IMR-90 (cell line): ENCODE results near the gene CD320. TPM values are rescaled to one million over a fixed set of nuclear protein-coding genes. Genes with fewer than 3 reads are reported as not detected.

Experiments used
- ATAC-seq: fragments of 200-7000 bp; cut with Tn5 transposase; 2 replicates; pipeline ENCODE4 v1.9.1; 2020; ENCODE audit warnings: low read depth, mild to moderate bottlenecking, moderate library complexity
- BruUV-seq: library from RNA; stranded (reverse); fragments of 400-500 nt; replicated peaks from 2 replicates; lab custom pipeline; 2021; lab: Mats Ljungman, UMichigan
- CTCF ChIA-PET: fragments of 300-600 bp; formaldehyde crosslinking; extraction: SDS; loops from one replicate; lab custom pipeline; 2021; ENCODE audit warnings: antibody characterized with exemption; lab: Yijun Ruan, JAX
- POLR2A ChIA-PET: fragments of 300-600 bp; sonication (Branson Sonifier 250); formaldehyde crosslinking; loops from one replicate; lab custom pipeline; 2022; ENCODE audit warnings: antibody characterized with exemption; ENCODE audit not compliant: unreplicated experiment; lab: Charles Lee
- DNase-seq: peaks from one replicate; pipeline ENCODE4 v3.0.0; 2013
- H2AFZ ChIP-seq: replicated peaks from 2 replicates; pipeline ENCODE3; 2013; ENCODE audit warnings: low read length, mild to moderate bottlenecking; ENCODE audit not compliant: poor library complexity
- H2AK5ac ChIP-seq: 2 replicates; pipeline ENCODE4 v1.6.1; 2013; ENCODE audit warnings: low read depth, low read length, inconsistent platforms
- H2AK9ac ChIP-seq: replicated peaks from 2 replicates; pipeline ENCODE3; 2013; ENCODE audit warnings: mild to moderate bottlenecking, low read depth, low read length, moderate library complexity; ENCODE audit not compliant: poor library complexity
- H2BK120ac ChIP-seq: 2 replicates; pipeline ENCODE4 v1.6.1; 2013; ENCODE audit warnings: low read depth, low read length, inconsistent platforms
- H2BK15ac ChIP-seq: 3 replicates; pipeline ENCODE4 v1.6.1; 2013; ENCODE audit warnings: low read depth, low read length, inconsistent platforms
- H2BK20ac ChIP-seq: 2 replicates; pipeline ENCODE4 v1.6.1; 2013; ENCODE audit warnings: low read depth, mild to moderate bottlenecking, inconsistent platforms, low read length, moderate library complexity
- H2BK5ac ChIP-seq: 2 replicates; pipeline ENCODE4 v1.6.1; 2013; ENCODE audit warnings: mild to moderate bottlenecking, low read depth, low read length, inconsistent platforms; ENCODE audit not compliant: poor library complexity, severe bottlenecking
- H3K14ac ChIP-seq: replicated peaks from 2 replicates; pipeline ENCODE4 v1.6.1; 2013; ENCODE audit warnings: low read depth, low read length, inconsistent platforms
- H3K18ac ChIP-seq: 2 replicates; pipeline ENCODE4 v1.6.1; 2013; ENCODE audit warnings: low read depth, low read length, control low read depth
- H3K23ac ChIP-seq: 2 replicates; pipeline ENCODE4 v1.6.1; 2013; ENCODE audit warnings: low read depth, low read length, inconsistent platforms
- H3K27ac ChIP-seq: 2 replicates; pipeline ENCODE4 v1.5.1; 2013; ENCODE audit warnings: mild to moderate bottlenecking, control low read depth, low read length; ENCODE audit not compliant: insufficient read depth
- H3K27me3 ChIP-seq: 2 replicates; pipeline ENCODE4 v1.6.1; 2013; ENCODE audit warnings: low read length; ENCODE audit not compliant: control insufficient read depth, insufficient read depth
- H3K36me3 ChIP-seq: 2 replicates; pipeline ENCODE4 v1.6.1; 2013; ENCODE audit warnings: low read length, mixed read lengths; ENCODE audit not compliant: control insufficient read depth, insufficient read depth
- H3K4ac ChIP-seq: 2 replicates; pipeline ENCODE4 v1.6.1; 2013; ENCODE audit warnings: low read depth, low read length, inconsistent platforms
- H3K4me1 ChIP-seq: 2 replicates; pipeline ENCODE4 v1.6.1; 2013; ENCODE audit warnings: low read length, mixed read lengths; ENCODE audit not compliant: control insufficient read depth, insufficient read depth
- H3K4me2 ChIP-seq: 2 replicates; pipeline ENCODE4 v1.6.1; 2013; ENCODE audit warnings: low read depth, mild to moderate bottlenecking, control low read depth, low read length, moderate library complexity
- H3K4me3 ChIP-seq: 2 replicates; pipeline ENCODE4 v1.5.1; 2013; ENCODE audit warnings: low read depth, mild to moderate bottlenecking, control low read depth, low read length, moderate library complexity; ENCODE audit not compliant: insufficient read depth
- H3K56ac ChIP-seq: 2 replicates; pipeline ENCODE4 v1.6.1; 2013; ENCODE audit warnings: low read length, inconsistent platforms; ENCODE audit not compliant: insufficient read depth; ENCODE audit errors: extremely low read depth
- H3K79me1 ChIP-seq, 2 experiments: 2 replicates each; pipeline ENCODE4 v1.6.1; 2013; ENCODE audit warnings: low read length in 2 of 2, inconsistent platforms in 1 of 2, low read depth in 1 of 2
- H3K9ac ChIP-seq: 2 replicates; pipeline ENCODE4 v1.6.1; 2013; ENCODE audit warnings: low read depth, low read length, control low read depth
- H3K9me1 ChIP-seq: 2 replicates; pipeline ENCODE4 v1.6.1; 2013; ENCODE audit warnings: low read length, inconsistent platforms; ENCODE audit not compliant: insufficient read depth
- H3K9me3 ChIP-seq: 2 replicates; pipeline ENCODE4 v1.6.1; 2013; ENCODE audit warnings: low read length; ENCODE audit not compliant: control insufficient read depth, insufficient read depth
- H4K20me1 ChIP-seq: 2 replicates; pipeline ENCODE4 v1.6.1; 2013; ENCODE audit warnings: low read length, inconsistent platforms; ENCODE audit not compliant: insufficient read depth
- H4K5ac ChIP-seq: 2 replicates; pipeline ENCODE4 v1.6.1; 2013; ENCODE audit warnings: mild to moderate bottlenecking, low read depth, low read length, control low read depth
- H4K8ac ChIP-seq, 2 experiments: 2 replicates each; pipeline ENCODE4 v1.6.1; 2013; ENCODE audit warnings: low read depth in 2 of 2, low read length in 2 of 2, control low read depth in 1 of 2, inconsistent platforms in 1 of 2
- H4K91ac ChIP-seq: 2 replicates; pipeline ENCODE4 v1.6.1; 2013; ENCODE audit warnings: low read depth, low read length, inconsistent platforms; ENCODE audit not compliant: insufficient read depth
- BHLHE40 ChIP-seq: fragments of 150-350 bp; IDR thresholded peaks from 2 replicates; pipeline ENCODE4 v1.6.1; 2016; ENCODE audit warnings: mild to moderate bottlenecking, low read depth, low read length
- CEBPB ChIP-seq: IDR thresholded peaks from 2 replicates; pipeline ENCODE4 v1.6.1; 2012; ENCODE audit warnings: low read depth, low read length, improper control_type of control experiment
- CHD1 ChIP-seq: IDR thresholded peaks from 2 replicates; pipeline ENCODE4 v1.6.1; 2012; ENCODE audit warnings: low read depth, low read length, improper control_type of control experiment
- CTCF ChIP-seq: conservative IDR thresholded peaks from 2 replicates; pipeline ENCODE4 v1.5.1; 2012; ENCODE audit warnings: mild to moderate bottlenecking, low read depth, low read length, improper control_type of control experiment
- ELK1 ChIP-seq: fragments of 150-350 bp; IDR thresholded peaks from 2 replicates; pipeline ENCODE4 v1.6.1; 2016; ENCODE audit warnings: low read depth, mild to moderate bottlenecking, low read length, moderate library complexity, borderline replicate concordance
- FOS ChIP-seq: fragments of 150-350 bp; IDR thresholded peaks from 2 replicates; pipeline ENCODE4 v1.6.1; 2016; ENCODE audit warnings: low read depth, low read length
- MAFK ChIP-seq: IDR thresholded peaks from 2 replicates; pipeline ENCODE4 v1.6.1; 2012; ENCODE audit warnings: low read depth, low read length, improper control_type of control experiment
- MAZ ChIP-seq: IDR thresholded peaks from 2 replicates; pipeline ENCODE4 v1.6.1; 2012; ENCODE audit warnings: low read depth, mild to moderate bottlenecking, low read length, improper control_type of control experiment, moderate library complexity, borderline replicate concordance
- MXI1 ChIP-seq: IDR thresholded peaks from 2 replicates; pipeline ENCODE4 v1.6.1; 2012; ENCODE audit warnings: low read depth, mild to moderate bottlenecking, low read length, moderate library complexity, borderline replicate concordance
- NFE2L2 ChIP-seq: fragments of 150-350 bp; IDR thresholded peaks from 2 replicates; pipeline ENCODE4 v1.6.1; 2016; ENCODE audit warnings: low read depth, mild to moderate bottlenecking, low read length
- POLR2A ChIP-seq: IDR thresholded peaks from 2 replicates; pipeline ENCODE4 v1.6.1; 2012; ENCODE audit warnings: mild to moderate bottlenecking, low read depth, low read length
- RAD21 ChIP-seq: IDR thresholded peaks from 2 replicates; pipeline ENCODE4 v1.6.1; 2012; ENCODE audit warnings: low read length, improper control_type of control experiment
- RCOR1 ChIP-seq: IDR thresholded peaks from 2 replicates; pipeline ENCODE4 v1.6.1; 2012; ENCODE audit warnings: mild to moderate bottlenecking, low read length, improper control_type of control experiment; ENCODE audit not compliant: insufficient replicate concordance
- RFX5 ChIP-seq: IDR thresholded peaks from 2 replicates; pipeline ENCODE4 v1.8.0; 2012; ENCODE audit warnings: low read depth, mild to moderate bottlenecking, low read length, moderate library complexity
- SMC3 ChIP-seq: fragments of 150-350 bp; IDR thresholded peaks from 2 replicates; pipeline ENCODE4 v1.6.1; 2016; ENCODE audit warnings: low read depth, mild to moderate bottlenecking, antibody characterized with exemption, low read length, moderate library complexity
- USF2 ChIP-seq: fragments of 150-350 bp; IDR thresholded peaks from 2 replicates; pipeline ENCODE4 v1.6.1; 2017; ENCODE audit warnings: mild to moderate bottlenecking, antibody characterized with exemption, low read length, low read depth
- WGBS, 2 experiments: methylation state at CpG; one replicate each; pipeline versions ENCODE4 v1.1.5 to v1.1.7; 2013; ENCODE audit warnings: missing lambda C conversion rate in 2 of 2; ENCODE audit not compliant: insufficient read length in 1 of 2; ENCODE audit errors: extremely low coverage in 2 of 2; 5-methylcytosine and 5-hydroxymethylcytosine counted together
- dilution Hi-C: fragments of 300-500 bp; cut with HindIII; formaldehyde crosslinking; loops from one replicate; pipeline ENCODE4 v1.14.3; 2018; ENCODE audit warnings: low sequenced_read_pairs; ENCODE audit not compliant: unreplicated experiment
- in situ Hi-C: fragments of 300-500 bp; cut with MboI; formaldehyde crosslinking; loops from 3 replicates; pipeline ENCODE4 v1.14.3; 2019; ENCODE audit warnings: low sequenced_read_pairs, inconsistent platforms, mixed read lengths
- intact Hi-C: fragments of 100-400 bp; cut with micrococcal nuclease; formaldehyde crosslinking; loops from 2 replicates; pipeline ENCODE4 v1.10.0; 2022
- polyA plus RNA-seq, 3 experiments: library from polyadenylated mRNA; depleted of rRNA; stranded (reverse); fragments of >200 nt; gene quantifications; 2 replicates each; pipeline ENCODE4 v1.2.3, GENCODE V29; 2012; ENCODE audit warnings: low replicate concordance in 1 of 3
- total RNA-seq: library from RNA; depleted of rRNA; stranded (reverse); fragments of >200 nt; gene quantifications from 2 replicates; pipeline ENCODE4 v1.2.3, GENCODE V29; 2012

The CD320 gene
- total and polyA plus RNA-seq, 2 of the 4 experiments (the other 2 are of a cell fraction): 13.3 to 78.5 TPM

- Histone ChIP-seq H2BK20ac (no peak overlapping the region), H3K36me3 (no peaks in the 10 kb centered on the region), H3K4me1 (0 out of 2 replicates have a peak, but pooled peaks cover 2% of the 10 kb centered on the region), H4K91ac (no peak overlapping the region), H3K18ac (no peak overlapping the region), H3K14ac (no peak overlapping the region), H2BK5ac (no peak overlapping the region), H3K4ac (no peak overlapping the region), H3K27ac (no peak overlapping the region), H2AK9ac (no peak overlapping the region), H3K56ac (no peak overlapping the region), H4K5ac (no peak overlapping the region), H2BK120ac (no peak overlapping the region), H2AFZ (no peak overlapping the region), H3K23ac (no peak overlapping the region), H3K4me3 (no peak overlapping the region), H3K9ac (no peak overlapping the region), H3K27me3 (no peaks in the 10 kb centered on the region), H4K8ac (no peak overlapping the region), H3K9me1 (no peaks in the 10 kb centered on the region), H3K9me3 (no peaks in the 10 kb centered on the region), H4K20me1 (no peaks in the 10 kb centered on the region), H3K79me1 (no peaks in the 10 kb centered on the region), H2AK5ac (no peak overlapping the region), H3K4me2 (no peak overlapping the region), H2BK15ac (no peak overlapping the region)
- ATAC-seq (no peak), DNase-seq (no peak)
- CTCF ChIA-PET: no interaction called here
- no TSS peak for BruUV-seq
- TF ChIP-seq RAD21 (no peak), POLR2A (no peak), SMC3 (no peak), CHD1 (no peak), FOS (no peak), RFX5 (no peak), CTCF (no peak), NFE2L2 (no peak), USF2 (no peak), CEBPB (no peak), RCOR1 (no peak), BHLHE40 (no peak), MAZ (no peak), MXI1 (no peak), ELK1 (no peak), MAFK (no peak)
- POLR2A ChIA-PET: no interaction called here
- in situ Hi-C loops (no loop called here), dilution Hi-C loops (no loop called here), intact Hi-C loops (loop anchor here (10.0 kb wide), 1 partner anchor 315 kb away; no protein-coding TSS in a partner anchor)
- WGBS, 2 experiments: 80% methylated on average over 1 of the region's 3 CpGs; no CpG with 5 or more reads in 1 of the 2 experiments
These were observed 38.4 kb downstream of the CD320 start for GRCh38 chr19:8269724-8270123.
